GM15510 (cell line): ENCODE data around the gene OGA.
A peak's percentile ranks its signal among the peaks of the same experiment; 100 is the strongest.

Source experiments
- POLR2A ChIP-seq: IDR thresholded peaks from 3 replicates; pipeline ENCODE4 v1.6.1; 2011; ENCODE audit warnings: borderline replicate concordance; ENCODE audit not compliant: insufficient read length; ENCODE audit errors: extremely low read depth

Gene OGA

DNA sequence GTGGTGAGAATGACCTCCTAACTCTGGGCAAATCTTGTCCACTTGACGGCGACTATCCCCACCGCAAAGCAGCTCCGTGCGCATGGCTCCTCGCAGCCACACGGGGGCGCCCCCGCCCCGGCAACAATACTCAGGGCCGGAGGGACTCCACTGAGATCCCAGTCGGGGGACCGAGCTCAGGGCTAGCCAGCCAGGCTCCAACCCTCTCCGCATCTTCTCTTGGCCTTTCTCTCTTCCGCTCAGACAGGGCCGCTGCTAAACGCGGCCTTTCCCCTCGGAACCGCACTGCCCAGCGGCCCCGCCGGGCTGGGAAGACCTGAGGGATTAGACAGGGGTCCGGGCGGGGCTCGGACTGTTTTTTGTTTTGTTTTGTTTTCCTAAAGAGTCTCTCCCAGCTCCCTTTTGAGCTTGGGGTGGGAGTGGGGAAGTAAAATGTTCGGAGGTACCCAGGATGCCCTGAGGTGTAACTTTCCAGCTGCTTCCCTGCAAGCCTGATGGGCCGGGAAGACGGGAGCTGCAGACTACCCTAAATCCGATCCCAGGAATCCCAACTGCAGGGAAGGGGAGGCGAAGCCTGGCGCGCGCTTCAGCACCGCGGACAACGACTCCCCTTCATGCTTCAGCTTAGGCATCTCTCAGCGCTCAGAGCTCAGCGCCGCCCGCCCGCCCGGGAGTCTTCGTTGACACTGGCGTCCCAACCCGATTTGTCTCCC lies 22.7 kb upstream of the OGA start:
- no peak for TF ChIP-seq POLR2A

- TF ChIP-seq POLR2A, result no peak
Measured at GRCh38 chr10:101840102-101840684, 21.9 kb upstream of the OGA start.

GRCh38 chr10:101839416-101840063 lies 21.3 kb upstream of the OGA start:
- no peak for TF ChIP-seq POLR2A

- TF ChIP-seq POLR2A, result no peak
Measured at GRCh38 chr10:101839002-101839401, 20.8 kb upstream of the OGA start.

GRCh38 chr10:101838416-101838970 lies 20.2 kb upstream of the OGA start:
- TF ChIP-seq POLR2A, result no peak

DNA sequence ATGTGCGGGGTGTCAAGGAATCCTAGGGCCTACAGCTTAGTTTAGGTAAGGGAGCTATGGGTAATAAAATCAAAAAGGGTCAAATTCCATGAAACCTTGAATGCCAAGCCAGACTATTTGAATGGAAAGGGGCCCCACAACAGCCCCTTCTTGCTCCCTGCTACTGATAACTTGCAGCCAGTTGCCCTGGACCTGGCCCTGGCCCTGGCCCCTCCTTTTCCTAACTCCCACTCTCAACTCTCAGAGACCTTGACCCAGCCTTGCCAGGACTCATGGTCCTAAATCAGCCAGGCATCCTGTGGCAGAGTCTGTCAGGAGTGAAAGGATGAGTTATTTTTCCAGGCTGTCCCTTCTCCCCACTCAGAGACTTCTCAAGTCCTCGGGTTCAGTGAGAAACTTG lies 19.5 kb upstream of the OGA start:
- no peak for TF ChIP-seq POLR2A

DNA sequence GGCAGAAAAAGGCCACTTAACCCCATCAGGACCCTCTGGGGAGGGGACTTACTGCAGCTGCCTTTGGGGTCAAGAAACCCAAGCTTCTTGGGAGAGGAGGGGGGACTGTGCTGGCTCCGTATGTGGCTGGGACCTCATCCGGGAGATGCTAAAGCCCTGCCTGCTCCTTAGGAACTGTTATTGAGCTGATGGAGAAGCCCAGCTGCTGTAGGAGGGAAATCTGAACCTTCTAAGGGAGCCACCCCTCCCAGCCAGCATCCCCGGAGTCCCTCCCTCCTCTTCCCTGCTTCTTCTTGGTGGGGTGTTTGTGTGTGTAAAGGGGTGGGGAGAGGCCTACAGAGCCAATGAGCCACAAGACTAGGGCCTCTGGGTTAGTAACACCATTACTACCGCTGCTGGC lies 17.1 kb upstream of the OGA start:
- no peak for TF ChIP-seq POLR2A

- TF ChIP-seq POLR2A, result no peak
Measured at GRCh38 chr10:101834341-101834740, 16.1 kb upstream of the OGA start.

DNA sequence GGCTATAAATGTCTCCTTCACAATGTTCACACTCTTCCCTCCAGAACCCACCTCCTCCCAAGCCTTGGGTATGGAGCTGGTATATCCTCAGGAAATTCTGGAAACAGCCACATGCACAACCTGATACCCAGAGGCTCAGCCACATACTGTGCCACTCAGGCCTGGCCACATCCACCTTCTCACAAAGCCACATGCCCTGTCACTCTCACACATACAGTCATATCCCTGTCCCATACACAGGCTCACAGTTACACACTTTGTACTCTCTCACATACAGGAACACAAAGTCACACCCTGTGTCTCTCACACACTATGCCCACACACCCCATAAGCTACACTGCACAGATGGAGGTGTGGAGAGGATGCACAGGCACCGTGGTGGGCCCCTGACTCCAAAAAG lies 15.2 kb upstream of the OGA start:
- no peak for TF ChIP-seq POLR2A

DNA sequence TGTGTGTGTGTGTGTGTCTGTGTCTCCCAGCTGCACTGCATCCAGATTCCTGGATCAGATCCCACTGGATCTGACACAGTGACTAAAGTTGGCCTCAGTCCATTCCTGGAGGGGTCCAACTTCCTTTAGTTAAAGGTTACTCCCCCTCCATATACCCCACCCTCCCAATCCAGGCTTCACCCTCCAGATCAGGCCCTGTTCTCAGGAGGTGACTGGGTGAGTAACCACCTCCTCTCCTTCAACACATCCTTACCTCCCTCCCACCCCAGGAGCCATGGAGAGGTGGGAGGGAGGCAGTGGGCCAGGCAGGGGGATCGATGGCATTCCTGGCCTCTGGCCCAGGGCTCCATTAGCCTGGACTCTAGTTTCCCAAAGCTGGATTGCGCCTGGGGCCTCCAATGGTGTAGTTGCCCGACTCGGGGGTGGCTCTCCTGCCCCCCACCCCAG lies 14.1 kb upstream of the OGA start:
- no peak for TF ChIP-seq POLR2A

GRCh38 chr10:101831169-101831811 lies 13.0 kb upstream of the OGA start:
- TF ChIP-seq POLR2A, result no peak

- peak; percentile 50 for TF ChIP-seq POLR2A
Measured at GRCh38 chr10:101830322-101831168, 12.3 kb upstream of the OGA start.

- TF ChIP-seq POLR2A, result no peak
Measured at GRCh38 chr10:101829561-101830315, 11.5 kb upstream of the OGA start.

GRCh38 chr10:101828766-101829551 lies 10.7 kb upstream of the OGA start:
- no peak for TF ChIP-seq POLR2A
